GM12891 (cell line): ENCODE results near the gene DNAJB12.
"Not testable (repeated sequence)": the region's sequence is repeated elsewhere in the genome, so short reads cannot be mapped to it uniquely, and the experiment has no call there.

Experiments
- POLR2A ChIP-seq: IDR thresholded peaks from 2 replicates; pipeline ENCODE4 v1.6.1; 2011; ENCODE audit warnings: low read depth, low read length, control low read depth
- POLR2AphosphoS5 ChIP-seq: IDR thresholded peaks from 2 replicates; pipeline ENCODE4 v1.6.1; 2011; ENCODE audit warnings: low read depth, low read length, control low read depth
- POU2F2 ChIP-seq: IDR thresholded peaks from 2 replicates; pipeline ENCODE4 v1.6.1; 2011; ENCODE audit warnings: low read depth, mild to moderate bottlenecking, control low read depth, low read length, moderate library complexity

DNA sequence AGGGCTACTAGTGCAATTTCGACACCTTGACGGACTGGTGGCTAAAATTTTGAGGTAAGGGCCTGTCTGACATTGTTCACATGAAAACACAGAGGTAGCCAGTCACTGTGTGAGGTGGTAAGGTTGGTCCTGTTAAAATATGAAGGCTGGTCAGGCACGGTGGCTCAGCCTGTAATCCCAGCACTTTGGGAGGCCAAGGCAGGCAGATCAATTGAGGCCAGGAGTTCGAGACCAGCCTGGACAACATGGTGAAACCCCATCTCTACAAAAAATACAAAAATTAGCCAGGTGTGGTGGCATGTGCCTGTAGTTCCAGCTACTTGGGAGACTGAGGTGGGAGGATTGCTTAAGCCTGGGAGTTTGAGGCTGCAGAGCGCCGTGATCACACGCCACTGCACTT lies 47.0 kb downstream of the DNAJB12 start:
- TF ChIP-seq POLR2A, POLR2AphosphoS5, POU2F2: not testable (repeated sequence)
